Measurements from ENCODE around the gene LIX1.

Gene LIX1

DNA sequence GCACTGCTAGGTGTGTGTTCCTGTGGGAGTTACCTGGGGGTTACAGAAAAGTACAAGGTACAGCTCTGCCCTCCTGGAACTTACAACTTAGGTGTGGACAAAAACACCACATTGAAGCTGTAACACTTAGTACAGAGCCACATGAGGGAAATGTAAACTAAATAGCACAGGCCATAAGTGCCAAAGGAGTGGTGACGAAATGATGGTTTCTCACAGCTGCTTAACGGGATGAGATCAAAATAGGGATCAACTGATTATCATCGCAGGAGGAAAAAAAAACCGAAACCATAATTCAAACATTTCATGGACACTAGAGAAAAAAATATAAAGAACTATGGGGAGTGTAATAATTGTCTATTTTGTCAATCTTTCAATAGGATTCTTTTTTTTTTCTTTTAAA lies 5.9 kb downstream of the LIX1 start (continued):
- TF ChIP-seq ZNF223 (tag by site-specific recombination; IDR thresholded peaks at IDR 0.05), result no peak
- no peak for TF ChIP-seq ZBTB6 (tag by site-specific recombination; IDR thresholded peaks at IDR 0.05)

DNA sequence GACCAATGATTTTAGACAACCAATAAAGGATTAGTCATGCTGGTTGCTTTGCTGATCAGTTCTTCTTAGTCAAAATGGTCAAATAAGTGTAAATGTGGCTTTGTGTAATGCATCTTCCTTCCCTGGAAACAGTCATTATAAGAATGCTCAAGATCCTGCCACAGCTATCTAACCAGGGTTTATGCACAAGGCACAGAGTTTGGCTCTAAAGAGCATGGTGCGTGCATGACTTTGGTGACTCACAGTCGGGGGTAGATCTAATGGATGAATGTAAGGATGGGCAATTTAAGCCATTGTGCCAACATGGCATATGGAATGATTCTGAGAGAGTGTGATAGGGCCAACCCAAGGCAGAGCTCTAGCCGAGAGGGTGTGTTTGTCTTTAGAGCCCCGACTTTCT lies 6.5 kb downstream of the LIX1 start:
- ChIA-PET CTCF (interaction anchor here (0.6 to 1.4 kb wide), 4 partner anchors 9 to 138 kb away, joined by 3 to 5 read pairs (median 4); no protein-coding TSS in a partner anchor), POLR2A (interaction anchor here (0.7 kb wide), 1 partner anchor 330 kb away, joined by 3 read pairs; no protein-coding TSS in a partner anchor)
- Histone ChIP-seq H3K4me1 (ENCODE audit: control insufficient read depth, insufficient read depth, low read length) (no peaks in the 10 kb centered on the region), H3K27ac (ENCODE audit: extremely low read depth, low read depth, low read length) (no peak overlapping the region), H3K36me3 (ENCODE audit: control insufficient read depth in 2 of 2, insufficient read depth in 1 of 2, low read length in 2 of 2) (no peaks in the 10 kb centered on the region), H3K9me3 (ENCODE audit: control insufficient read depth, insufficient read depth, low read depth, low read length) (no peaks in the 10 kb centered on the region), H3K4me3 (ENCODE audit: low read depth, low read length) (no peak overlapping the region)
- TF ChIP-seq TSHZ1 (tag by site-specific recombination; IDR thresholded peaks at IDR 0.05; ENCODE audit: borderline replicate concordance) (no peak), ZSCAN30 (tag by site-specific recombination; IDR thresholded peaks at IDR 0.05) (no peak), PRDM1 (tag by site-specific recombination; IDR thresholded peaks at IDR 0.05) (no peak), ZNF654 (tag by site-specific recombination; IDR thresholded peaks at IDR 0.05; ENCODE audit: low read depth) (no peak), ZSCAN4 (tag by site-specific recombination; IDR thresholded peaks at IDR 0.05) (no peak), ZNF704 (tag by site-specific recombination; IDR thresholded peaks at IDR 0.05) (no peak), AEBP2 (tag by site-specific recombination; IDR thresholded peaks at IDR 0.05; ENCODE audit: borderline replicate concordance) (no peak), ZNF792 (tag by site-specific recombination; IDR thresholded peaks at IDR 0.05) (no peak), GLI4 (tag by site-specific recombination; IDR thresholded peaks at IDR 0.05) (no peak), ZNF48 (tag by site-specific recombination; IDR thresholded peaks at IDR 0.05) (no peak), ZFP41 (tag by site-specific recombination; IDR thresholded peaks at IDR 0.05; ENCODE audit: borderline replicate concordance) (no peak), HOXC10 (CRISPR knock-in tag; IDR thresholded peaks at IDR 0.05) (no peak), ZBTB6 (tag by site-specific recombination; IDR thresholded peaks at IDR 0.05) (no peak), ZNF529 (tag by site-specific recombination; IDR thresholded peaks at IDR 0.05; ENCODE audit: insufficient replicate concordance) (no peak), ZEB2 (tag by site-specific recombination; IDR thresholded peaks at IDR 0.05) (no peak), YY1 (tag by site-specific recombination; IDR thresholded peaks at IDR 0.05) (no peak)
